ENCODE data around the gene NAA11.

- TF ChIP-seq, protein P1, sequence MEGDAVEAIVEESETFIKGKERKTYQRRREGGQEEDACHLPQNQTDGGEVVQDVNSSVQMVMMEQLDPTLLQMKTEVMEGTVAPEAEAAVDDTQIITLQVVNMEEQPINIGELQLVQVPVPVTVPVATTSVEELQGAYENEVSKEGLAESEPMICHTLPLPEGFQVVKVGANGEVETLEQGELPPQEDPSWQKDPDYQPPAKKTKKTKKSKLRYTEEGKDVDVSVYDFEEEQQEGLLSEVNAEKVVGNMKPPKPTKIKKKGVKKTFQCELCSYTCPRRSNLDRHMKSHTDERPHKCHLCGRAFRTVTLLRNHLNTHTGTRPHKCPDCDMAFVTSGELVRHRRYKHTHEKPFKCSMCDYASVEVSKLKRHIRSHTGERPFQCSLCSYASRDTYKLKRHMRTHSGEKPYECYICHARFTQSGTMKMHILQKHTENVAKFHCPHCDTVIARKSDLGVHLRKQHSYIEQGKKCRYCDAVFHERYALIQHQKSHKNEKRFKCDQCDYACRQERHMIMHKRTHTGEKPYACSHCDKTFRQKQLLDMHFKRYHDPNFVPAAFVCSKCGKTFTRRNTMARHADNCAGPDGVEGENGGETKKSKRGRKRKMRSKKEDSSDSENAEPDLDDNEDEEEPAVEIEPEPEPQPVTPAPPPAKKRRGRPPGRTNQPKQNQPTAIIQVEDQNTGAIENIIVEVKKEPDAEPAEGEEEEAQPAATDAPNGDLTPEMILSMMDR (conservative IDR thresholded peaks at IDR 0.05; ENCODE audit: low read length), result no peak
- TF ChIP-seq EZH2phosphoT487 (IDR thresholded peaks at IDR 0.05; ENCODE audit: borderline replicate concordance, low read depth, low read length), result no peak
These were observed 17.7 kb downstream of the NAA11 start for GRCh38 chr4:79308137-79308536.
